ENCODE measurements around the gene NPRL2.

NPRL2 gene

DNA sequence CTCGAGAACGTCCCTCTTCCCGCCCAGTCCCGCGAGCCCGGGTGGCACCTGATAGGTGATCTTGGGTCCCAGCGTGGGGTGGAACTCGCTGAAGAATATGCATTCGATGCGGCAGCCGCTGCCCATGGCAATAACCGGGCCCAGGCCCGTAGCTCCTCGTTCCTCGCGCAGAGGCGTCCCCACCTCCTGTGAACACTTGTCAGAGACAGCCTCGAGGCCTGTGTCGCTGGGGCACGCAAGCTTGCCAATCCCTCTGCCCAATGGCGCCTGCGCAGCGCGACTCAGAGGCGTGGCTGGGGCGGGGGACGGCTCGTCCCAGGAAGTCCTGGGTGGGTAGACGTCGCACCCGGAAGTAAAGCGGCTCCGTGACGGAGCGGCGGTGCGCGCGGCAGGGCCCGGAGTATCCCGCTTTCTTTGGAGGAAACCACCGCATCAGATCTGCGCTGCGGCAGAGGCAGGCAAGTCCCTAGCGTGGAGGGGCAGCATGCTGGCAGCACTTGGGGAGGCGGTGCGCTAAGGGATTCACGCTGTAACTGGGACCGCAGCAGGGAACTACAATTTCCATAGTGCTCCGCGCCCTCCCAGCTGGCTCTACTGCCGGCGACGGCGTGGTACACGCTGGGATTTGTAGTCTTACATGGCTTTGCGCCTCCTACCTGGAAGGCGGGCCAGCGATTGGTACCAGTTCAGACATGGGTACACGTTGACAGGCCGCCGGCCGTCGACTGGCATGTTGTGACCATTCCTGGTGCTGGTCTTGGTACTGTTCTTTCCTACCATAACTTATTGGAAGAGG lies at the start of gene NPRL2, which contains the start of gene CYB561D2:
NPRL2 (minus strand) TSS at position 249 of the 796 bp plus-strand sequence; CDS start at position 126, 123 bp downstream.
CYB561D2 (plus strand) TSS at position 336 of the 796 bp plus-strand sequence. CDS start 572 bp downstream, outside the sequence.
- peak; percentile 99 for DNase-seq (ENCODE audit: low spot score)

GRCh38 chr3:50396502-50396901 lies 45.9 kb upstream of the NPRL2 start:
- no peak for DNase-seq (ENCODE audit: low spot score)

- no peak for DNase-seq (ENCODE audit: low spot score)
Measured at GRCh38 chr3:50395070-50395860, 44.7 kb upstream of the NPRL2 start.

- no peak for DNase-seq (ENCODE audit: low spot score)
Measured at GRCh38 chr3:50393061-50393460, 42.5 kb upstream of the NPRL2 start.

DNA sequence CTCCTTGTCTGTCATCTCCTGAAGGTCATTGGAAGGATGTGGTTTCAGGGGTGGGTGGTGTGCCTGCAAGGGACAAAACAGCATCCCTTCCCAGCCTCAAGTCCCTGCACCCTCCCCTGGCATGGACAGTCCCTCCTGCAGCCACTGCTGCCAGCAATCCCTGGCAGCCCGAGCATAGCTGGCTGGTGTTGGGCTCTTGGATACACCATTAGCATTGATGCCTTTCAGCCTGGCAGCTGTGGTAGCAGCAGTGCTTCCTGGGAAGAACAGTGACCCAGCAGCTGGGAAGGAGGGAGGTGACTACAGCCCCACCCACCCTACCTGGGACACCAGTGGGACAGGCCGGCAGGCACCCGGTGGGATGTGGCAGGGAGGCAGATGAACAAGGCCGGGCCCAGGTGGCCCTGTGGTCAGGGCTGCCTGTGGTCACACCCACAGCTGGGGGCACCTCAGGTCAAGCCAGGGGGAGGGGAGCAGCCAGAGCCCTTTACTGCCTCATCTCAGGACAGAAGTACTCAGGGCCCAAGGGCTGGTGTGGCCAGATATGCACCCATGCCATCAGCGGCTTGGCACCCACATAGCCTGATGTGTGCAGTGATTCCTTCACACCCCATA lies 41.6 kb upstream of the NPRL2 start:
- DNase-seq (ENCODE audit: low spot score) = no peak

DNA sequence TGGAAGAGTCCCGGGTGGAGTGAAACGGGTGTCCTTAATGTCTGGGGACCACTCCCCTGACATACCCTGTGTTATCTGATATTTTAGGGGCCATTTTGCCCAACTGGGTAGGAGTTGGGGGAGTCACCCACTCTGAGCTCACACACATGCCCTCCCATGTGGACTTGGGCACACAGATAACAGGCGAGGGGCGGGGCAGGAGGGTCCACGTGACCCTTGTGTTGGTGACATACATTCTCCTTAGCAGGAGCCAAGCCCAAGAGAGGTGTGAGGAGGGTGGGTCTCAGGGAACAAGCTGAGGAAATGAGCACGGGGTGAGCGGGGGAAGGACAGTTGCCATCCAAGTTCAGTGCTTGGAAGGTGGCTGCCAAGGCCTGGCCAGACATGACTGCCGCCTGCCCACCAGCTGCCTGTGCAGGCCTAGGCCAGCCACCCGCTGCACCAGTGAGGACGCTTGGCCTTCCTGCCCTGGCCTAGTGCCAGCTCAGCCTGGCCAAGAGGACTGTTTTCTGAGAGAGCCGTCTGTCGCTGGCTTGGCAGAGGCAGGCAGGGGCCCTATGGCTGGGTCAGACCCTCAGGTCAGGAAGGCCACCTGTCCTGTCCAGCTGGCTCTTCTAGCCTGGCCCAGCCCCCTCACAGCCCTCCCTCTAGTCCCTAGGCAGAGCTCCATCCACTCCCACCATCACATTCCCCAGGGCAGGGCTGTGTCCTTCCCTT lies 40.1 kb upstream of the NPRL2 start:
- no peak for DNase-seq (ENCODE audit: low spot score)

DNA sequence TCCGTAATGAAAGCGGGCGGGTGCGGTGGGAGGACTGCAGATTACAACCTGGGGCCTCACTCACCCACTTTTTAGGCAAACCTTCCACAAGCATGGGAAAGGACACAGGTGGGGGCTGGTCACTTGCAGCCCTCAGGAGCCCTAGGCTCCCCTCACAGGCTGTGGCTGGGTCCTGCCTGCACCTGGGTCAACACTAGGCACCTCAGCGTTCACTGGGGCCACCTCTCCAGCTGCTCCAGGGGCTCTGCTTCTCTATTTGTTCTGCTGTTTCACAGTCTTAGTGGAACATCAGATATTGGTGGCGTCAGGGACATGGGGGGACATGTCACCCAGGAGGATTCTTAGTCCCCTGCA lies 38.8 kb upstream of the NPRL2 start:
- DNase-seq (ENCODE audit: low spot score) = no peak

DNA sequence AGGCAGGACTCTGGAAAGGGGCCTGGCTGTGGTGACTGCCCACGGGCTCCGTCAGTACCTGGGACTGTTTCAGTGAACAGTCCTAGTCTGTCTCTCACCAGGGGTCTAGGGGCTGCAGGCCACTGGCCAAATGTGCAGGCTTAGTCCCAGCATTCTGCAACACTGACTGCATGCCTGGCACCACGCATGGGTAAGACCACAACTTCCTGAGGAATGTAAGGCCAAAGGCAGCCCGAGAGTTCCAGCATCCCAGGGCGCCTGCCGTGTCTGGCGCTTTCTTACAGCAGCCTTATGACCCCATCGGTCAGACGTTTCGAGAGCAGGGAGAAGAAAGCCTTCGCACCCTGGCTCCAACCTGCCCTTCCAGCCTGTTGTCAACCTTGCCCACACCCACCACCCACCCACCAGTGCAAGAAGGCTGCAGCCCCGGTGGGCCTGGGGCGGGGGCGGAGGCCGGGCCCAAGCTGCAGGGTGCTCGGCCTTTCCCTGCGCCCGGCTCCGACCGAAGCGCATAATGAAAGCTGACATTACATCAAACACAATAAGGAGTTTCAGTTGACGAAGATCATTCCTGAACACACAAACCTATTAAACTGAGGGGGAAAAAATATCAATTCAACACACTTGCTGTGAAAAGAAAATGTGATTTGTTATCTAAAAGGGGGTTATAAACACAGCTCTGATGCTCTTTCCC lies 38.3 kb upstream of the NPRL2 start:
- no peak for DNase-seq (ENCODE audit: low spot score)

DNA sequence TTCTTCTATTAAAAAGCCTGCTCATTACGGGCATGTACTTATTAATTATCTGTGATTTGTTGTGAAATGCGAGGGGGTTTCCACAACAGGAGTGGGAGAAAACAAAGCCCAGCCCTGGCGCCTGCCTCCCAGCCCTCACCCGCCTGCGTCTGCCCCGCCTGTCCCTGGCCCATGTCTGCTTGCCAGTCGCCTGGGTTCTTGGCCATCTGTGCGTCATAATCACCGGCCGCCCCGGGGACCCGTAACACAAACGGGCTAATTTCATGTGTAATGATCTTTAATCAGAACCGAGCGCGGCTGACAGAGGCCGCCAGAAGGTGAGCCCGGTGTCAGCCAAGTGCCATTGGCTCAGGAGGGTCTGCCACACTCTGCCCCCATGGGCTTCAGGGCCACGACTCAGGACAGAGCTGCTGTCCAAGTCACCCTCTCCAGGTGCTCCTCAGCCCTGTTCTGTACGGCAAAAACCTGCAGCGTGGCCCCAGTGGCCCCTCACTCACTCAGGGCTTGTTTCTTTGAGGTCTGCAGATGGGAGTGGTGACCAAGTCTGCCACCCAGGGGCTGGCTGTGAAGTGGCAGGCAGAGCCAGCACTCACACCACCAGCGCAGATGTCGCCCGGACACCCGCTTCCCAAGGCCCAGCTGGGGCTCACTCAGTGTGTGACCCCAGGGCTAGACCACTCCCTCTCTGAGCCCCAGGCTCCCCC lies 37.6 kb upstream of the NPRL2 start:
- no peak for DNase-seq (ENCODE audit: low spot score)

GRCh38 chr3:50385754-50386153 lies 35.2 kb upstream of the NPRL2 start:
- DNase-seq (ENCODE audit: low spot score) = no peak

DNA sequence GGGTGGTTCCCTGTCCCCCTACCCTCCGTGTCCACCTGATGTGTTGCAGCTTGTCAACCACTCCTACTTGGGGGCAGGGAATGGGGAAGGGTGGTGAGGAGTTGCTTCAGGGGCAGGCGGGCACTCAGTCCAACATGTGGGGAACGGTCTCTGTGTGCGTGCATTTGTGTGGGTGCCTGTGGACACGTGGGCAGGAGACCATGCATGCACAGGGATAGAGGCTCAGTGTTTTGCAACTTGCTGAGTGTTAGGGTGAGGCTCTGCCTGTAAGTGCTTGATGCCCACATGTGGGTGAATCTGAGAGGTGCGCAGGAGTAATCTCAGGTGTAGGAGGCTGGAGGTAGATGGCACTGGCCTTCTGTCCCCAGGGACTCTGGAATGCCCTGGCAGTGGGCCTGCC lies 33.2 kb upstream of the NPRL2 start:
- DNase-seq (ENCODE audit: low spot score) = no peak

GRCh38 chr3:50382722-50383121 lies 32.1 kb upstream of the NPRL2 start:
- no peak for DNase-seq (ENCODE audit: low spot score)

GRCh38 chr3:50381383-50381782 lies 30.8 kb upstream of the NPRL2 start:
- DNase-seq (ENCODE audit: low spot score) = no peak

DNA sequence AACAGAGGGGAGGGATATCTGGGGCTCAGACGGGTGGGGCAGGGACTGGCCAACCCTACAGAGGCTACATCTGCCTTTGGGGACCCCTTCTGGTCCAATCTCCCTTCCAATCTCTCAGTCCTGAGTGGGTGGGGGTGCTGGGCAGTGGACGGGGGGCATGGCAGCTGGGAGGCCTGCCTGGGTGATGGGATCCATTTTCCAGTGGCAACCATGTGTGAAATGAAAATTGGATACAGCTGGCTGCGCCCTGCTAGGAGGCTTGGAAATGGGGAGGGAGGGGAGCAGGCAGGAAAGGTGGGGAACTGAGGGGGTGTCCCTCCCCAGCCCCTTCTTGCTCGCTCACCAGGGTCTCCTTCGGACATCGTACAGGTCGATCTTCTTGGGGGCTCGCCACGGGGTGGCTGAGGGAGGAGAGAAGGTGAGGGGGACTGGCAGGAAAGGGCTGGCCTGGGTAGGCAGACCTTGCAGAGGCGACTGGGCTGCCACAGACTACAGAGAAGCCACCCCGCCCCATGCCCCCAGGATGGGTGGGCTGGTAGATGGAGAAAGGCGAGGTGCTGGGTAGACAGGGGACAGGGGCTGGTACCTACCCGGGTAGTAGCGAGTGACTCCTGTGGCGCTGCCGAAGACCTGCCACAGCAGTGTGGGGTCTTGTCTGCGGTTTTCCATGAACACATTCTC lies 30.0 kb upstream of the NPRL2 start:
- no peak for DNase-seq (ENCODE audit: low spot score)

- no peak for DNase-seq (ENCODE audit: low spot score)
Measured at GRCh38 chr3:50378757-50379156, 28.2 kb upstream of the NPRL2 start.

DNA sequence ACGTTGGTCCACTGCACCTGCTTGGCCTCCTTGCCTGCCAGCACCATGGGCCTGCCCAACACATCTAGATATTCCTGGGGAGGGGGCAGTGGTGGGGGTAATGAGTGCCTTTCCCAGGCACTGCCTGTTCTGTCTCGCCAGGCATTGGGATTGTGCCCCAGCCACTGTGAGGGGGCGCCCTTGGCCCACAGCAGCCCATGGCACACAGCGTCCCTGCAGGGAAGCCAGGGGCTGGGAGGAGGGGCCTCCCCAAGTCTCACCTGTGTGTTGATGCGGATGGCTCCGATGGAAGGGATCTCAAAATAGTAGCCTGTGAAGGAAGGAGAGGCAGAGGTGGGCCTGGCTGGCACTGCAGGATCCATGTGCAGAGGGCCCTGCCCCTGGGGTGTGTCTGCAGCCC lies 27.4 kb upstream of the NPRL2 start:
- DNase-seq (ENCODE audit: low spot score) = no peak

DNA sequence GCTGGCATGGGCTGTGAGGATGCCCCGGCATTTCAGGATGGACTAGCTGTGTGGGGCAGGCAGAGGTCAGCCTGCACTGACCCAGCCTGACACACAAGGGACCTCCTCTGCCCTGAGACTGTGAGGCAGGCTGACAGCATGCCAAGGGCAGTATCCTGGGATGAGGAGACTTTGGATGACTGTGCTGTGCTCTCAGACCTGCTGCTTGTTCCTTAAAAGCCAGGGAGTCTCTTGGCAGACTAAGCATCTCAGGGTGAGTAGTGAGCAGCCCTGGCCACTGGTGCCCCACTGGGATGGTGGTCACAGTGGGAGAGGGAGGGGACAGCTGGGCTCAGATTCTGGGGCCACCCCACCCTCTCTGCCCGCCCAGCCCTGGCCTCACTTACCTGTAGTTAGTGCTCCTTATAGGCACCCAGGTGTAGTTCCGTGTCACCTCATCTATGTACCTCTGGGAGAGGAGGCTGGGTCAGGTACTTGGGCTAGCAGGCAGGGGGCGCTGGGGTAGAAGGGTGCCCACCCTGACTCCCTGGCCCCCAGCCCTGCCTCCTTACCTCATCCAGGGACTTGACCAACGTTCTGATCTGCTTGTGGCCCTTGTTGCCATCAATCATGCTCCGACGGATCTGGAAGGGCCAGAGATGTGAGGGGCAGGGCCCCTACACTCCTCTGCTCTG lies 24.8 kb upstream of the NPRL2 start:
- DNase-seq (ENCODE audit: low spot score) = no peak

DNA sequence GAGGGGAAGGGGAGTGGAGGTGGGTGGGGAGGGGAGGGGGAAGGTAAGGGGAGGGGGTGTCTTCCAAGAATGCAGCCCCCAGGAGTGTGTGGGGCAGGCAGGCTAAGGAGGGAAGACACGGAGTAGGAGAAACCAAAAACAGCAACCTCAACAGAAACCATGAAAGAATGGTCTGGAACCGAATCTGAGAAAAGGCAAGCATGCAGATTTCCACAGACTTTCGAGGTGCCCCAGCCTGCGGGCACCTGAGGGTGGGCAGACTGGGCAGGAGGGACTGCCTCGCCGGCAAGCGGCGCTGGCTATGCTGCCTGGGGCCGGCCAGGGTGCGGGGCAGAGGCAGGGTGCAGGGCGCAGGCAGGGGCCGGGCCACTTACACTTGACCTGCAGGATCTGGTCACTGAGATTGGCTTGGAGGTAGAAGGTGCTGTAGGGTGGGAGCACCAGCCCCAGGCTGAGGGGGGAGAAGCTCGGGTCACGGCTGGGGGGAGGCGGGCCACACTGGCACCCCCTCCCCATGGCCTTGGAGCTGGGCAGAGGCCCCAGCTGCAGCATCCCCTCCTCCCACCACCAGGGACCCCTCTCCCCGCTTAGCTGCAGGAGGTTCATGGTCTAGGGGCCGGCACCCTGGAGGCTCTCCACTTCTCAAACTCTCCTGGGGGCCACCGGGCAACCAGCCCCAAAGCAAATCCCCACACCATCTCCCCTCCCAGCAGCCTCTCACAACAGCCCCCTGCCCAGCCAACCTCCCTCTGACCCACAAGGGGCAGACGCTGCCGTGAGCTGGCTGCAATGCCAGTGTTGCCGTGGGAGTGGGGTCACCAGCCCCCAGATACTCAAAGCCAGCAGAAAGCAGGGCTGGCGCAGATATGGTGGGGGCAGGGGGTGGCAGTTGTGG lies 24.0 kb upstream of the NPRL2 start:
- no peak for DNase-seq (ENCODE audit: low spot score)

Measured in CD4-positive, alpha-beta T cell treated with Interleukin-2 at 100 ng/mL for 4 hours (primary cell).